NCI-H2196 treated with DMSO at 0.1 percent for 48 hours (cell line): ENCODE results near the gene SH3PXD2A.

Experiments
- DNase-seq: peaks from one replicate; lab custom pipeline; 2025; ENCODE audit not compliant: unreplicated experiment; lab: John Stamatoyannopoulos, UW

SH3PXD2A gene

DNA sequence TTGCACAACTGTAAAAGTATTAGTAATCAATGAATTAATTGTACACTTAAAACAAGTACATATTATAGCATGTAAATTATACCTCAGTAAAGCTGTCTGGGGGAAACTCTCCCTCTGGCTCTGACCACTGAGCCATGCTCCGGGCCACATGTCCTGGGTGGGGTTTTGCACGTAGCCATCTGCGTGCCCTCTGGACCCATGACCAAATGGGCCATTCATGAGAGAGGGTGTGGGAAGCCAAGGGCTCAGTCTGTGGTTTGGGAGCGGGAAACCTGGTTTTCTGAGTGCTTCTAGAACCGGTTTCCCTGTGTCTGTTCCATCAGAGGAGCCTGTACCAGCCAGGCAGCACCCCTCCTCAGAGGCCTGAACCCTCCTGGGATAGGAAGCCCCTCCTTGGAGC is 143.2 kb downstream of the SH3PXD2A start:
- DNase-seq, result no peak

DNA sequence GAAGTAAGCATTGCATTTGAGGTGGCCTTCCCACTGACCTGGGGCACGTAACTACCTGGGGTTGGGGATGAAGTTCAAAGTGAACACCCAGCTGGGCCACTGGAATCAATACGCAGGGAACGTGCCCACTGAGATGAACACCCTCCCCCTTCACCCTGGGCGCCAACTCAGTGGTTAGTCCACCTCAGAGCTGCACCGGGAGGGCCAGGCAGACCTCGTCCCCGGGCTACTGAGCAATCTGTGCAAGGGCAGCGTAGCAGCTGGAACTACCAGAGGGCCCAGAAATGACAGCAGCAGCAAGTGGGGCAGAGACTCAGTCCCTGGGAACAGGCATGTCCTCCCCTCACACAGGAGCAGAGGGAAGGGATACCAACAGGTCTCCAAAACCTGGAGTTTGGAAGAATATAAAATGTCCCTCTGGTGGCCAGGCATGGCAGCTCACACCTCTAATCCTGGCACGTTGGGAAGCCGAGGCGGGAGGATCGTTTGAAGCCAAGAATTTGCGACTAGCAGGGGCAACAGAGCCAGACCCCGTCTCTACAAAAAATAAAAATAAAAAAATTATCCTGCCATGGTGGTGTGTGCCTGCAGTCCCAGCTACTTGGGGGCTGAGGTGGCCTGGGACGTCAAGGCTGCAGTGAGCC is 143.9 kb downstream of the SH3PXD2A start:
- no peak for DNase-seq

DNA sequence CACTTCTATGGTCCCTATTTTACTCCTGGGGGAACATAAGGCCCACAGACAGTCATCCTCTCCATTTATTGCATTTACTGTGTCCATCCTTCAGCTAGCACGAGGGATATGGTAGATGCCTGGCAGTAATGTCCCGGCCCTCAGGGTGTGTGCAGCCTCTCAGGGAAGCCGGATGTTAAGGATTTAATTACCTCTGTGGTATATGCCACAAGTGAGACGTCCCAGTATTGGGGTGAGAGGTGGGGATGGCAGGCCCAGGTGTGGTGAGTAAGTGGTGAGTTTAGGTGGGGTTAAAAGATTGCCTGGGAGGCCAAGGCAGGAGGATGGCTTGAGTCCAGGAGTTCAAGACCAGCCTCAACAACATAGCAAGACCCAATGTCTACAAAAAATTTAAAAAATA is 144.9 kb downstream of the SH3PXD2A start:
- no peak for DNase-seq

DNA sequence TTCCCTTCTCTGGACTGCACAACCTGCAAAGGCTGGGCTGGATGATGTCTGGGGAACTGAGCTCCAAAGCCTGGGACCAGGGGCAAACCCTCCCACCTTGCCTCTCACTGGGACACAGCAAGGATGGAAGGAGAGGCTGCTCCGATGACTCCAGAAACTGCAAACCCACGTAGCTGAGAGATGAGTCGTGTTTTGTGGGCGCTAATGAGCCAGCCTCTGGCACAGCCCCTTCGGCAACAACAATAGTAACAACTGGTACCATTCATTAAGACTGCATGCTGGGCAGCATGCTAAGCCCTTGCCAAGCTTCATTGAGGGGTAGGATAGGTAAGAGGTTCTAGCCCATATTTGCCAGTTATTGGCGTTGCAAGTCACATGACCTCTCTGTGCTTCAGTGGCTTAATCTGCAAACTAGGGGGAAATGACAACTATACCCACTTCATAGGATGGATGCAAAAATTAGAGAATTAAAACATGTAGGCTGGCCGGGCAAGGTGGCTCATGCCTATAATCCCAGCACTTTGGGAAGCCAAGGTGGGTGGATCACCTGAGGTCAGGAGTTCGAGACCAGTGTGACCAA is 145.9 kb downstream of the SH3PXD2A start:
- DNase-seq, result no peak

DNA sequence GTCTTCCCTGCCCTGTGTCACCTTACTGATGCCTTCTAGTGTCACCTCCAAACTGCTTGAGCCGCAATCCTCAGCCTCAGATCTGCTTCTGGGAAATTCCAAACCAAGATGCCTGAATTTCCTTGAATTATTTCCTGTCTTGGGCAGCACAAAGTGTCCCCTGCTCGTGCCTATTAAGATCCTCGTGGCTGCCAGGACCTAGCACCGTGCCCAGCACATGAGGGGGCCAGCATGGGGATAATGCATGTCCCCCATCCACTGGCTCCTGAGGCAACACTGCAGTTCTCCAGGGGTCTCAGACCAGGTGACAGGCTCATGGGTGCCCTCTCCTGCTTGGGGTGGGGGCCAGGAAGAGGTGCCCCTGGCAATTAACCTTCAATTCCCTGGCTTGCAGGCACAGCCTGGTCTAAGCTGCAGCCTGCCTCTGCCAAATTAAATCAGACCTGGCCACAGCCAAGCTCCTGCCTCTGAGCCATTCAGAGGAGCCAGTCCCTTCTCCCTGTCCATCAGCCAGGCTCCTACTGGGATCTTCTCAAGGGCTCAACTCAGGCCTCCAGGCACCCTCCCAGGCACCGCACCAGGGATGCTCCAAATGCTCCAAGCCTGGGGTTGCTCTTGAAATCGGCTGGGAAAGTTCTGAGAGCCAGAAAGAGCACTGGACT is 146.6 kb downstream of the SH3PXD2A start:
- no peak for DNase-seq

DNA sequence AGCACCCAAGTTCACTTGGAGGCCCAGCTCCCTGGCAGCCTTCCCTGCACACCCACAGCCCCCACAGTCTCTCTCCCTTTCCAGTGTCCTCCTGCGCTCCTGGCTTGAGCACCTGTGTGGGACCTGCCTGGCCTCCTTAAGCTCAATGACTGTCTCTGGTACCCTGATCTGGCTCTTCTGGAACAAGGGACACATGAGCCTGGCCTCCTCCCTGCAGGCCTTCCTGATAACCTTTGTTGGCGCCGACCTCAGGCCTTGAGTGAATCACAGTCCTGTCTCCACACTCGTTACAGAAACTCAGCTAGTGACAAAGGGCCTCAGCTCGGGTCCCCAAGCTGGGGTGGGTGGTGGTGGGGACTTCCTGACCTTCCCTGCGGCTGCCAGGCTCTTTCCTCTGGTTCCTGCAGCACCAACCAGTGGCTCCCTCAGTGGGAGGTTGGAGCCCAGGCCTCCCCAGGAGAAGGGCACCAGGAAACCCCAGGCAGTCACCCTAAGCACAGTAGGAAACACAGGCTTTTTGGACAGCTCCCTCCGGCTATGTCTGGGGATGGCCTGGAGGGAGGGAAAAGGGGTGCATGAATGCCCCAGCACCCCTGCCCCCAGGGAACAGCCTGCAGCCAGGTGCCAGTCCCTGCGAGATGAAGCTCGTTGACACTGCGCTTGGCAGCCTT is 147.3 kb downstream of the SH3PXD2A start:
- DNase-seq, result no peak

DNA sequence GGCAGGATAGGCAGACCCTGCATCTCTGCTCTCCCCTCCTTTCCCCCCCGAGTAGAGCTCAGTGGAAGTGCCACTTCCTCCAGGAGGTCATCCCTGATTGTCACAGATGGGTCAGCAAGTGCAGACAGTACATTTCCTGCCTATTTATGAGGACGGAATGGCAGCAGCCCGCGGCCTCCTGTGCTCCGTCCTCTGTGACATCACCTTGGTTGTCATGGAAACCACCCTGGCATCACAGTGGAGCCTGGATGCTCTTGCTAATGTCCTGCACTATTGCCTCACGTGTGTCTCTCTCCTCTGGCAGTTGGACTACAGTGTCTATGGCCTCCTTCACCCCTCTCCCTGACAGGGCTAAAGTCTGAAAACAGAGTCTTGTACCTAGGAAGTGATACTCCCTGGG is 148.6 kb downstream of the SH3PXD2A start:
- no peak for DNase-seq

DNA sequence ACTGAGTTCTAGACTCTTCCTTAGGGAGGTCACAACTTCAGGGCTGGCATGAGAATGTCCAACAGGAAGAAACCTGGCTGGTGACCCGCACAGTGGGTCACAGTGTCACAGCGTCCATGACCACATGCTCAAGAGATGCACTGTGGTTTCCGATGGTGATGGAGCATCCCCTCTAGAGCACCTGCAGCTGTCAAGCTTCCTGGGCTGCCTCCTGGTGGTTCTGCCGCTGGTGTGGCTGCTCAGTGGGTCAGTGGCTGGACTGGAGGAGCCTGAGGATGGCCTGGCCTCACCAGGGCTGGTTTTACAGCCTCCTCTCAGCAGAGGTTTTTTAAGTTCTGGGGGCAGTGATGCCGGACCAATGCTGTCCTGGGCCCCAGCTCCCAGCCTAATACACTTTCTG is 149.3 kb downstream of the SH3PXD2A start:
- no peak for DNase-seq

DNA sequence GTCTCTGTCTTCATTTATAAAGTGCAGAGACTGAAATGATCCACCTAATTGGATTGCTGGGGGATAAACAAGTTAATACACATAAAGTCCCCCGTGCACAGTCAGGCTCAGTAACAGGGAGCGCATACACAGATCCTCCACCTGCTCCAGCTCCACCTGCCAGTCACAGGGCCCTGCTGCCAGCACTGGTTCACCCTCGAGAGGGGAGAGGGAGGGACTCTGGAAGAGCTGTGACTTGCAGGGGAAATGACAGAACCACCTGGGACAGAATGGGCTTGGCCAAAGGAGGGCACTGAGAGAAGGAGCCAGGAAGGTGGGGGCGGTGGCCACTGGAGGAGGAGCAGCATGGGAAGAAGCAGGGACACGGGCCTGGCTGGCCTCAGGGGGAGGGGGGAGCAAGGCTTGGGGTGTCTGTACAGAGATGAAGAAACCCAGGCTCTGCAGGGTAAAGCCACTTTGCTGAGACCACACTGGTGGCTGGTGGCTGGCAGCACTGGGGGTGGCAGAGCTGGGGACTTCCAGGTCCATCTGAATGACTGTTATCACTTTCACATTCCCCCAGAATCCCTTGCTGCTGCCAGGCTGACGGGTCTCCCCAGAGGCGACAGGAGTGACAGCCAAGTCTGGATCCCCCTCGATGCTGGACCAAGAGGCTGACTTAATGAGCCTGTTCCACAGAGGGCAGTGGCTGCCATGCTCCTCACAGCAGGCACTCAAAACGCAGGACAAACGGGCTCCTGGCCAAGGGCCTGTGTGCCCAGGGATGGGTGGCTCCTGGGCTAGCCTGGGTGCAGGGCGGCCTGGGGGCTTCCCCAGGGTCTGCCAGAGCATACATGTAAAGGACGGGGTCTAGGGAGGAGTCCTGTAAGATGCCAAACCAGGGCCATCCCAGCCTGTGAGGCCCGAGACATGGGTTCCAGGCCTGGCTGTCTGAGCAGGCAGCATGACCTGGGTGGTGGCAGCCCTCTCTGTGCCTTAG is 151.1 kb downstream of the SH3PXD2A start:
- DNase-seq, result no peak

DNA sequence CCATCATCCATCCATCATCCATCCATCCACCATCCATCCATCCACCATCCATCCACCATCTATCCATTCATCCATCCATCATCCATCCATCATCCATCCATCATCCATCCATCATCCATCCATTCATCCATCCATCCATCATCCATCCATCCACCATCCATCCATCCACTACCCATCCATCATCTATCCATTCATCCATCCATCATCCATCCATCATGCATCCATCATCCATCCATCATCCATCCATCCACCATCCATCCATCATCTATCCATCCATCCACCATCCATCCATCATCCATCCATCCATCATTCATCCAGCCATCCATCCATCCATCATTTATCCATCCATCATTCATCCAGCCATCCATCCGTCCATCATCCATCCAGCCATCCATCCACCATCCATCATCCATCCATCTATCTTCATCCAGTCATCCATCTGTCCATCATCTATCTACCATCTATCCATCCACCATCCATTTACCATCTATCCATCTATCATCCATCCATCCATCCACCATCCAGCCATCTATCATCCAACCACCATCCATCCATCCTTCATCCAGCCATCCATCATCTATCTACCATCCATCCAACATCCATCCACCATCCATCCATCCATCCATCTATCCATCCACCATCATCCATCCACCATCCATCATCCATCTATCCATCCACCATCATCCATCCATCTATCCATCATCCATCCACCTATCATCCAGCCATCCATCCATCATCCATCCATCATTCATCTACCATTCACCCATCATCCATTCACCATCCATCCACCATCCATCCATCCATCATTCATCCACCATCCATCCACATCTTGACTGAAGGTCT is 153.8 kb downstream of the SH3PXD2A start:
- no peak for DNase-seq

DNA sequence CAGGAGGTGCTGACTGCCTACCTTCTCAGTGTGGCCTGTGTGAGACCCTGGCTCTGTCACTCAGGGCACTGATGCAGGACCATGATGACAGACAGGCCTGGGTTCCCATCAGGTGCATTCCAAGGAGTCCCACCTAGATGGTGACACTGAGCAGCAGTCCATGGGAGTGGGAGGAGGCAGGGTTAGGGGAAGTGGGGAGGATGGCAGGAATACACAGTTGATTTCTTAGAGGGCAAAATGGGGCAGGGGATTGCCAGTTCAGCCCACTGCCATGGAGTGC is 155.0 kb downstream of the SH3PXD2A start:
- DNase-seq, result no peak

DNA sequence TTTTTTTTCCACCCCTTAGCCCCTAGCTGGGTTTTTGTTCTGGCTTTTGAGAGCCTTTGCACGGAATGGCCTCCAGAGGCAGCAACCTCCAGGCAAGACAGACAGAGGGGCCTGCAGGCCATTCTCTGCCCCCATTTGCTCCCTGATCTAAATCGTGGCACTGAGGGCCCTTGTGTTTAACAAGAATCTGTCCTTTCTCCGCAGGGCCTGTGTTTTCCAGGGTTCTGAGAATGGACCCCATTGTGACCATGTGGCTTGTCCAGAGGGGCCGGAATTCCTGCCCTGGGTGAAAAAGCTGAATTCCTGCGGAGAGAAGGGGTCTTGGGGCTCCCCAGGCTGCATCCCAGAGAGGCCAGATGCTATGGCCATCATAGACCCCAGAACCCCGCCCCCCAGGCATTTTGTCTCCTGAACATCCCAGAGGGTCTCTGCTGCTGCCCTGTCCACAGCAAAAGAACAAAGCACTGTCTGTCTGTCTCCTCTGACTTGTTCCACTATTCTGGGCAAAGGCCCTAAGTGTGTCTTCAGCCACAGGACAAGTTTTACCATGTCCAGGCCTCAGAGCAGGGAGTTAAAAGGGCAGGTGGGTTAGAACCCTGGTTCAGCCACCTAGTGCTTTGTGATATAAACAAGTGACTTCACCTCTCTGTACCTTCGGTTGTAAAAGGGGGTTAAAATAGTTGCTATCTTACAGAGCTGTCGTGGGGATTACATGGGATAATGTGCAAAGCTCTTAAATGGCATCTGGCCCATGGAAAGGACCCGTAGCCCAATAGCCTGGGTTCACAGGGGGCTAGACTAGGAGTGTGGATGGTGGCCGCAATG is 155.6 kb downstream of the SH3PXD2A start:
- no peak for DNase-seq

DNA sequence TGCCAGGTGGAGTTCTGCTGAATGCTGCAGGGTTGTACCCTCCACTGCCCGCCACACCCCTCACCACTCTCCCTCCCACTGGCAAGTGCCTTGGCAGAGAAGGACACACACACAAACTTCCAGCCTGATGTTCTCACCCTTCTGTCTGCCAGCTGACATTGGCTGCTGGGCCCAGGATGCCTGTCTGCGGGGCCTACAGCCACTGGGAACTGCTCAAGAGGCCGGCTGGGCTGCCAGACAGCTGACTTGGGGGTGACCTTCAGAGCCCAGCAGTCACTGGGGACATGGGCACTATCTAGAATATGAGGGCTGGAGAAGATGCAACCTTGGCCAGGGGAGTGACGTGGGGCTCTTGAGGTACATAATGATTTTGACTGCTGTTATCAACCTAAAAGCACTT is 157.1 kb downstream of the SH3PXD2A start:
- no peak for DNase-seq

DNA sequence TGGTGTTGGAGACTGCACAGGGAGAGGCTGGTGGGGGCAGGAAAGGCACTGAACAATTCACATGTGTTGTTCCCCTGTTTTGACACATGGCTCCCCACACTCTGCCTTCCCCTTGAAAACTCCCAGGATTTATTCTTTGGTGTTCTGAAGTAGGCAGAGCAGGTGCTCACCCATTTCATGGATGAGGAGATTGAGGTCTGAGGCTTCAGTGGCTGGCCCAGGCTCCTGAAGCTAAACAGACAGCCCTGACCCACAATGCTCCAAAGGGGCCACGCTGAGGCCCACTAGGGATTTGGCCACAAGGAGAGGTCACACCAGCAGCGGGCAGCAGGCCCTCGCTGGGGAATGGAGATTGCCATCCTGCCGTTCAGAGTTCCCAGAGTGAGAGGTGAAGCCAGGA is 157.6 kb downstream of the SH3PXD2A start:
- no peak for DNase-seq

DNA sequence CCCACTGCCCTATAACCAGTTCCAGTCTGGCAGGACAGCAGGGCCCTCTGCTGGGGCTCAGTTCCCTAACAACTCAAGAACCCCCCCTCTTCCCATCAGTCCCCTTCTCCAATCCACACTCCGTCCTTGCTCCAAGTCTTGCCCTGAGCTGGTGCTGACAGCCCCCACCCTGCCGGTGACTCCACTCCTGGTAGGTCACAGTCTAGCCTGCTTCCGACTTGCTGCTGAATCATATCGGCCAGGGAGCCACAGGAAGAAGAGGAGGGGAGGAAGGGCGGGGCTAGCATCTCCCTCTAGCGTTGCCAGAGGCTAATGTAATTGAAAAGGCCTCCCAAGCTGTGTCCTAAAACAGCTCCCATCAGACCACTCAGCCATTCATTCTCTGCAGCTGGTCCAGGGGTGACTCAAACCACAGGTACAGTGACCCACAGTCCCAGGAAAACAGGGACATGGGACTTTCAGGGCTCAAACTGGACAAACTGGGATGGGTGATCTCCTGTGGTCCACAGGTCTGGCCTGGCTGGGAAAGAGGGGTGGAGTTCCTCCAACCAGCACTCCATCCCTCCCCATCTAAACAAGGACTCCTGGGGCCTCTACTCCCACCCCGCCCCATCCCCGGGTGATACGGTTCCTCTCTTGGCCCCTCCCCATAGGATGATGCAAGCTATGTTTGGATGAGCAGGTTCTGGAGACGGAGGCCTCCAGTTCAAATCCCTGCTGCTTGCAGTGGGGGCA is 158.8 kb downstream of the SH3PXD2A start:
- DNase-seq, result no peak

DNA sequence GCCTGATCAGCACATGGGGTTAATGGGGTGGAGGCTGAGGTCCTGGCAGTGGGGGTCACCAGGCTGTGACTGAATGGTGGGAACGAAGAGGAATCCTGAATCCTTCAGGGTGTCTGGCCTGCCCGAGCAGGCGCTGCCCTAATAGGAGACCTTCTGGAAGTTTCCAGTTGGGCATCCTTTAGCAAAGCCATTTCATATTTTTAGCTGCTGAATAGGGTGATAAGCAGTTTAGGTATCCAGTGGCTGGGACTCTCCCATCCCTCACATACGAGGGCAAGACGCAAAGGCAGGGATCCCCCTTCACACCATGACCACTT is 159.3 kb downstream of the SH3PXD2A start:
- DNase-seq, result no peak

DNA sequence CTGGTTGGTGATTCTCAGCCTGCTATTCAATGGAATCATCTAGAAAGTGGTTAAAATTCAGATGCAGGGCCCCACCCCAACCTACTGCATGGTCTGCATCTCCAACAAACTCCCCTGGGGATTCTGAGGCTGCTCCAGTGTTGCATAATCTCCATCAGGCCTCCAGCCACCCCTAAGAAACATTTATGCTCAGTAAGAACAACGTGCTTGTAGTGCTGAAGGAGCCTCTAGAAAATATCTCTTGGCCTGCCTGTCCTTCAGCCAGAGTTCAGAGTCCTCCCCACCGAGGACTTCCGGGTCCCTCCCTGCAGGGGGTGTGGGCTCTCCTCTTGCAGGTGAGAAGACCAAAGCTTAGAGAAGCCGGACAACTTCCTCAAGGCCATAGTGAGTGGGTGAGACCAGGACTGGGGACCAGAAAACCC is 159.8 kb downstream of the SH3PXD2A start:
- DNase-seq, result no peak

DNA sequence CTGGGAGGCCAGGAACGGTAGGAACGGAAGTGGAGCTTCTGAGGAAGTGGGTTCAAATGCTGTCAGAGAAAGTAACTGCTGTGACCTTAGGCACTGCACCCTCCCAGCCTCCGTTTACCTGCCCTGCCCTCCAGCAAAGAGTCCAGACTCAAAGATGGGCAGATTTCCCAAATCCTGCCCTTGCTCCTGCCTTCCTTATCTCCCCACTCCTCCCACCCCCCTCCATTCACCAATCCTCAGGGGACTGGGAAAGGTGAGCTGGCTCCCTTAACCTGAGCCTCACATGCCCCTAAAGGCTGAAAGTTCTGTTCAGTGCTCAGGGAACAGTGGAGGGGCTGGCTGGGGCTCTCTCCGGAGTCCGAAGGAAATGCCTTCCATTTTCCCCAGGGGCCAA is 161.6 kb downstream of the SH3PXD2A start:
- no peak for DNase-seq
